Gastrocnemius medialis (tissue), 4 donors: ENCODE results near the gene FNTB. TPM values are rescaled to one million over a fixed set of nuclear protein-coding genes. Genes with fewer than 3 reads are reported as not detected.
"Not testable (repeated sequence)": the region's sequence is repeated elsewhere in the genome, so short reads cannot be mapped to it uniquely, and the experiment has no call there.

Experiments used
- ATAC-seq, 2 donors: fragments of 150-250 bp; one replicate each; pipeline ENCODE4 v1.9.1; 2016
- DNase-seq, 2 donors: peaks; one replicate each; pipeline ENCODE4 v3.0.0-alpha.2; 2019
- H3K27ac ChIP-seq, 4 donors: fragments of 200-600 bp; sonication (generic); 1 replicate in 1 of 4; 2 replicates in 3 of 4; pipeline ENCODE4 v1.5.1; 2016 to 2018; ENCODE audit warnings: mild to moderate bottlenecking in 2 of 4, moderate library complexity in 1 of 4
- H3K27me3 ChIP-seq, 3 donors: fragments of 200-600 bp; sonication (generic) in 2 of 3; 1 replicate in 1 of 3; 2 replicates in 2 of 3; pipeline versions ENCODE4 v1.5.1 to v1.6.0; 2016 to 2019; ENCODE audit warnings: mild to moderate bottlenecking in 1 of 3, moderate library complexity in 1 of 3
- H3K36me3 ChIP-seq, 2 donors: fragments of 200-600 bp; sonication (generic) in 1 of 2; one replicate each; pipeline ENCODE4 v1.5.1; 2017 to 2018
- H3K4me1 ChIP-seq, 2 donors: fragments of 200-600 bp; sonication (generic) in 1 of 2; one replicate each; pipeline ENCODE4 v1.5.1; 2016 to 2017; ENCODE audit warnings: mild to moderate bottlenecking in 2 of 2
- H3K4me3 ChIP-seq, 4 donors: fragments of 200-600 bp; sonication (generic) in 3 of 4; 1 replicate in 1 of 4; 2 replicates in 3 of 4; pipeline ENCODE4 v1.5.1; 2016 to 2019; ENCODE audit warnings: mild to moderate bottlenecking in 2 of 4
- H3K9me3 ChIP-seq, 3 donors: fragments of 200-600 bp; sonication (generic) in 2 of 3; 1 replicate in 1 of 3; 2 replicates in 2 of 3; pipeline ENCODE4 v1.5.1; 2016 to 2019
- CTCF ChIP-seq, 5 experiments: fragments of 450-650 bp in 3 of 5; fragments of 200-600 bp in 2 of 5; sonication (generic) in 2 of 5; IDR thresholded peaks in 4 of 5; conservative IDR thresholded peaks in 1 of 5; 1 replicate in 4 of 5; 2 replicates in 1 of 5; pipeline ENCODE4 v1.5.1; 2016 to 2019; ENCODE audit warnings: antibody characterized with exemption in 5 of 5, mild to moderate bottlenecking in 3 of 5, moderate library complexity in 3 of 5
- POLR2A ChIP-seq, 2 donors: fragments of 450-650 bp; IDR thresholded peaks; one replicate each; pipeline ENCODE4 v1.6.1; 2017; ENCODE audit warnings: antibody characterized with exemption in 2 of 2, mild to moderate bottlenecking in 2 of 2, moderate library complexity in 2 of 2
- in situ Hi-C, 4 donors: fragments of 200-750 bp; cut with MboI; loops; one replicate each; pipeline versions ENCODE4 v1.15.0 to v1.8.0; 2017; ENCODE audit warnings: low sequenced_read_pairs in 4 of 4
- intact Hi-C: fragments of 100-400 bp; cut with DNase I; formaldehyde crosslinking; loops from one replicate; pipeline ENCODE4 v1.15.1; 2023; ENCODE audit warnings: low total_unique reads
- total RNA-seq, 4 donors: library from RNA; depleted of rRNA; stranded (reverse); fragments of >200 nt; gene quantifications; one replicate each; pipeline versions ENCODE4 v1.1.0 to v1.2.3, GENCODE V29; 2016

Gene FNTB
- total RNA-seq, 4 donors from 2014 or later = 6.1 to 40.6 (median 18.0) TPM

- ATAC-seq = no peak
Measured at GRCh38 chr14:65082930-65083329, 96.2 kb downstream of the FNTB start.

DNA sequence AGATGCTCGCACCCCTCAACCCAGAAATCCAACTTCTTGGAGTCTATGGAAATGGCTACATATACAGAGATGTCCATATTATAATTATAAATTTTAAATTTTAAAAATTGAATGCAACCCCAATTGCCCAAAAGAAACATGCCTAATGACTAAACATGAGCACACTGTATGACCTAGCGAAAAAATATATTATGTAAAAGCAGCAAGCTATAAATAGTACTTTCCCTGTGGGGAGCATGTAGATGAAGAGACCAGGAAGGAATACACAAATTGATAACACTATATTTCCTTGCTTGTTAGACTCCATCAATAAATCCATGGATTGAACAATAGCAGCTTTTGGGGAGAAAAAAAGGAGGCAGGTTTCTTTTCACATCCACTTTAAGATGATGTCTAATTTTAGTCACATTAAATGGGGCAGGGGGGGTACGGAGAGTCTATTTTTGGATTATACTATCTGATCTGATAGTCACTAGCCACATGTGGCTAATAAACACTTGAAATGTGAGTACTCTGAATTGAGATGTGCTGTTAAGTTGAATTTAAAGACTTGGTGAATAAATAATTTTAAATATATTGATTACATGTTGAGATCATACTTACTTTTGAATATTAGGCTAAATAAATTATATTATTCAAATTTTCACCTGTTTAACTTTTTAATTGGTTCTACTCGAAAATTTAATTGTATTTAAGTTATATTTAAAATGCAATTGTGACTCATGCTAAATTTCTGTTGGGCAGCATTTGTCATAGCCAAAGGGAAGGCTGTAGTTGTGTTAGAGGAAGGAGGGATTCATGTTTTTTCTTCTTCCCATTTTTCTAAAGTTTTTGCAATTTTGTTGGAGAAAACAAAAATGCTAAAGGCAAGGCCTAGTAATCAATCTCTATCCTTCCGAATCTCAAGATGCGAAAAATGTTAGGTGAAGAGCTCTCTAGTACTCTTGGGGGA lies 98.1 kb downstream of the FNTB start:
- TF ChIP-seq CTCF (IDR thresholded peaks at IDR 0.05 in 4 of 5, conservative IDR thresholded peaks at IDR 0.05 in 1 of 5) (no peak), POLR2A (IDR thresholded peaks at IDR 0.05) (no peak)
- peak overlapping the region; percentile 62 to 69 (median 67) for H3K27ac ChIP-seq
- peak overlapping the region in 2 of 4 donors; percentile 1 to 16 for H3K4me3 ChIP-seq
- ATAC-seq (peak; percentile 78 to 83), DNase-seq (no peak)
- H3K4me1 ChIP-seq = peaks cover 42 to 77% of the 10 kb centered on the region in 2 donors
- H3K9me3 ChIP-seq = no peaks in the 10 kb centered on the region
- H3K36me3 ChIP-seq = peaks cover 0 to 40% of the 10 kb centered on the region in 2 donors
- intact Hi-C loops = no loop called here
- in situ Hi-C loops = no loop called here
- H3K27me3 ChIP-seq = no peaks in the 10 kb centered on the region

More at GRCh38 chr14:65082930-65083329, 96.2 kb downstream of the FNTB start:
- no peak for DNase-seq
- peaks cover 42 to 82% of the 10 kb centered on the region in 2 donors for H3K4me1 ChIP-seq
- H3K9me3 ChIP-seq = no peaks in the 10 kb centered on the region
- H3K27me3 ChIP-seq = no peaks in the 10 kb centered on the region
- intact Hi-C loops = no loop called here
- H3K36me3 ChIP-seq = peaks cover 0 to 35% of the 10 kb centered on the region in 2 donors
- H3K4me3 ChIP-seq = no peak overlapping the region
- TF ChIP-seq POLR2A (IDR thresholded peaks at IDR 0.05) (no peak), CTCF (IDR thresholded peaks at IDR 0.05 in 4 of 5, conservative IDR thresholded peaks at IDR 0.05 in 1 of 5) (no peak)
- H3K27ac ChIP-seq = peak overlapping the region in 3 of 4 donors; percentile 62 to 69 (median 66)
- in situ Hi-C loops = no loop called here

- in situ Hi-C loops, H3K9me3 ChIP-seq, H3K4me3 ChIP-seq, intact Hi-C loops, ATAC-seq, DNase-seq, H3K27me3 ChIP-seq: not testable (repeated sequence)
- Histone ChIP-seq H3K36me3 (peaks cover 0 to 46% of the 10 kb centered on the region in 2 donors), H3K4me1 (peaks cover 31 to 65% of the 10 kb centered on the region in 2 donors), H3K27ac (peak overlapping the region in 1 of 4 donors; percentile 69)
Measured at GRCh38 chr14:65086686-65087085, 100.0 kb downstream of the FNTB start.

GRCh38 chr14:65087835-65088234 lies 101.1 kb downstream of the FNTB start:
- in situ Hi-C loops = not testable (repeated sequence)

DNA sequence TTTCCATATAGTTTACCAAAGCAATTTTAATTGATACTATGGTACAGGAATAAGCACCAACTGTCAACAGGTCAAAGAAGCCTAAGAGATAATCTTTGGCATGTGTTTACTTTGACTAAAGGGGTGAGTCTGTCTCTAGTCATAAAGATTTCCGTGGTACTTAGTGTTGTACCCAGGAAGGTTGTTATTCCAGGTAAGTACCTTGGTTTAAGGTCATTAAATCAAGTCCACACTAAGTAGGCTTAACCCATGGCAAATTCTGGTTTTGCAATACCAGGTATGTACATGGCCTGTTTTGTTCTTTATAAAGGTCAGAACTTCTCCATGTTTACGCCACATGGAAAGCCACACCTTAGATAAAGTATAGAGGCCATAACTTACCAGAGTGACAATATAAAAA lies 105.7 kb downstream of the FNTB start:
- Histone ChIP-seq H3K27me3 (no peaks in the 10 kb centered on the region), H3K27ac (peak overlapping the region in 1 of 4 donors; percentile 44), H3K9me3 (no peaks in the 10 kb centered on the region), H3K36me3 (peaks cover 0 to 58% of the 10 kb centered on the region in 2 donors), H3K4me1 (peaks cover 46 to 70% of the 10 kb centered on the region in 2 donors), H3K4me3 (no peak overlapping the region)
- in situ Hi-C loops = no loop called here
- intact Hi-C loops = no loop called here
- DNase-seq (no peak), ATAC-seq (no peak)
- TF ChIP-seq POLR2A (IDR thresholded peaks at IDR 0.05) (no peak), CTCF (IDR thresholded peaks at IDR 0.05 in 4 of 5, conservative IDR thresholded peaks at IDR 0.05 in 1 of 5) (no peak)

More at GRCh38 chr14:65087835-65088234, 101.1 kb downstream of the FNTB start:
- Histone ChIP-seq H3K4me1 (peaks cover 29 to 67% of the 10 kb centered on the region in 2 donors), H3K36me3 (peaks cover 0 to 58% of the 10 kb centered on the region in 2 donors)
- intact Hi-C loops, H3K4me3 ChIP-seq, H3K27ac ChIP-seq, ATAC-seq, H3K9me3 ChIP-seq, DNase-seq, H3K27me3 ChIP-seq: not testable (repeated sequence)
